Thymus (tissue), 11 donors: ENCODE results near the gene EARS2. TPM values are rescaled to one million over a fixed set of nuclear protein-coding genes. Genes with fewer than 3 reads are reported as not detected.
"Not testable (repeated sequence)": the region's sequence is repeated elsewhere in the genome, so short reads cannot be mapped to it uniquely, and the experiment has no call there.

Source experiments
- DNase-seq, 9 donors: peaks; one replicate each; pipeline ENCODE4 v3.0.0-alpha.2; 2013; ENCODE audit warnings: low spot score in 9 of 9, low read depth in 6 of 9, missing footprints in 1 of 9
- H3K27ac ChIP-seq, 2 donors: one replicate each; pipeline ENCODE4 v1.5.1; 2013; ENCODE audit warnings: control low read depth in 1 of 2, low read depth in 1 of 2, low read length in 1 of 2, mild to moderate bottlenecking in 1 of 2, moderate library complexity in 1 of 2
- H3K27me3 ChIP-seq, 2 donors: one replicate each; pipeline ENCODE4 v1.5.1; 2013; ENCODE audit warnings: low read length in 1 of 2; ENCODE audit not compliant: control insufficient read depth in 2 of 2, insufficient read depth in 1 of 2
- H3K36me3 ChIP-seq, 2 donors: one replicate each; pipeline ENCODE4 v1.5.1; 2013; ENCODE audit warnings: low read length in 1 of 2, mild to moderate bottlenecking in 1 of 2, moderate library complexity in 1 of 2; ENCODE audit not compliant: control insufficient read depth in 2 of 2, insufficient read depth in 2 of 2
- H3K4me1 ChIP-seq, 2 donors: one replicate each; pipeline ENCODE4 v1.5.1; 2013; ENCODE audit warnings: low read length in 2 of 2; ENCODE audit not compliant: control insufficient read depth in 2 of 2, insufficient read depth in 2 of 2
- H3K4me3 ChIP-seq, 2 donors: one replicate each; pipeline ENCODE4 v1.5.1; 2013; ENCODE audit warnings: low read length in 2 of 2, control low read depth in 1 of 2, mild to moderate bottlenecking in 1 of 2
- H3K9me3 ChIP-seq, 2 donors: one replicate each; pipeline ENCODE4 v1.5.1; 2013; ENCODE audit warnings: low read length in 1 of 2, mild to moderate bottlenecking in 1 of 2; ENCODE audit not compliant: control insufficient read depth in 2 of 2, insufficient read depth in 1 of 2
- WGBS: extraction: QIAGEN DNeasy Blood & Tissue Kit; methylation state at CpG from one replicate; pipeline ENCODE4 v1.1.7; 2013; 5-methylcytosine and 5-hydroxymethylcytosine counted together
- polyA plus RNA-seq: library from polyadenylated mRNA; stranded (reverse); fragments of 200-250 nt; gene quantifications from one replicate; pipeline ENCODE4 v1.2.3, GENCODE V29; 2013
- total RNA-seq: library from RNA; stranded (reverse); fragments of 120-200 nt; gene quantifications from one replicate; pipeline ENCODE4 v1.2.4, GENCODE V29; 2013
- donor health status: healthy.

The EARS2 gene
- total and polyA plus RNA-seq, 2 donors, result 11.5 to 20.5 TPM

DNA sequence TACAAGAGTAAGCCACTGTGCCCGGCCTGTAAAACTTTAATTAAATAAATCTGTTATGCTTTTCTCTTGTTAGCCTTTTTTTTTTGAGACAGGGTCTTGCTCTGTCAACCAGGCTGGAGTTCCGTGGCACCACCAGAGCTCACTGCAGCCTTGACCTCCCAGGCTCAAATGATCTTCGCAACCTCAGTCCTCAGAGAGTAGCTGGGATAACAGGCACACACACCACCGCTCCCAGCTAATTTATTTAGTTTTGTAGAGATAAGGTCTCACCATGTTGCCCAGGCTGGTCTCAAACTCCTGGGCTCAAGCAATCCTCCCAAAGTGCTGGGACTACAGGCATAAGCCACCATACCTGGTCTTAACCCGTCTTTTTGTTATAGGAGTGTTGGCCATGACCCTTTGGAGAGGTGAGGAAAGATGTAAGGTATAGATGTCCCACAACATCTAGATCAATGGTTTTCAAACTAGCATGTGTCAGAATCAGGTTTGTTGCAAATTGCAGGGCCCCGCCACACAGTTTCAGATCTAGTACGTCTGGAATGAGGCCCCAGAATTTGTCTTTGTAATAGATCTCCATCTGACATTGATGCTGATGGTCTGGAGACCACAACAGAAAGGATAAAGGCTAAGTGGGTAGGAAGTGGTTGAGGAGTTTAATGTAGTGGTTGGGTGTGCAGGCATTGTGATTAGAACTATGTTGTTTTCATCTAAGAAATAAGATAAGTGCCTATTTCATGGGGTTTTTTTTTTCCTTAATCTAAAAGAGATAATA, 42.6 kb downstream of the EARS2 start:
- 74% methylated on average over 7 of the region's 7 CpGs for WGBS
- Histone ChIP-seq H3K4me1 (peaks cover 0 to 10% of the 10 kb centered on the region in 2 donors), H3K27me3 (no peaks in the 10 kb centered on the region), H3K4me3 (no peak overlapping the region), H3K27ac (no peak overlapping the region), H3K36me3 (peaks cover 0 to 4% of the 10 kb centered on the region in 2 donors), H3K9me3 (no peaks in the 10 kb centered on the region)
- no peak for DNase-seq

DNA sequence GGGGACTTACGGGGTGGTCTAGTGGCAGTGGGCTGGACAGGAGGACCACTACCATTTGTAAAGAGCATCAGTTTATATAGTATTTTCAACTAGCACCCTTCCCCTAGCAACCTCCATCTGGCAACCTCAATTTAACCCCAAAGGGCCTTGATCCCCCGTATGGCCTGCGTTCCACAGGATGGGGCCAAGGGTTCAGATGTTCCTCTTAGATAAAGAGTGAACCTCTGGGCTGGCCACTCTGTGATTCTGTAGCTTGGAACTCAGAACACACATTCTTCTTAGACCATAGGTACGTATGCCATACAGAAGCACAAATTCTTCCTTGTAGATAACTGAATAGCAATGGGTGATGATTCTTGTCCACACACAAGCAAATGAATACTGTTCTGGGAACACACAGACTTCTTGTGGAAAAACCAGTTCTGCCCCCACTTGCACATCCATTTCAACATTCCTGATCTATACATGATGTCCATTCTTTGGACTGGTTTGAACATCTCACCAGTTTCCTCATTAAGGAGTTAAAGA, 44.9 kb downstream of the EARS2 start:
- peaks cover 8 to 18% of the 10 kb centered on the region in 2 donors for H3K4me1 ChIP-seq
- WGBS, result 97% methylated on average over 4 of the region's 4 CpGs
- DNase-seq, result no peak

DNA sequence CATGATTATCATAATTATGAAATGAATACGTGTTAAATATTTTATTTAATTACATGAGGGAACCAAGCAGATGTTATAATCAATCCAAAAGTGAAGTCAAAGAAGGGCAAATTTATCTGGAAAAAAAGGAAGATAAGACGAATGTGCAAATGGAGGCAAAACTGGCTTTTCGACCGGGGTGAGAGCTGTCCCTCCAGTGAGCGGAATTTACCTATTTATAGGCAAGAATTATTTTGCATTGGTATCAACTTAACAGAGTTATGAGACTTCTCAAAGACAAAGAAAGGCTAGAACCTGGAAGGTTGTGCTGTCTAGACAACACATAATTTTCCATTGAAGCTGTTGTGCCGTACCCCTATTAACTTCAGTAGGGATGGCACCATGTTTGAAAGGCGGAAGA, 45.4 kb downstream of the EARS2 start:
- DNase-seq, result no peak
- Histone ChIP-seq H3K36me3 (no peaks in the 10 kb centered on the region), H3K4me1 (peaks cover 8 to 18% of the 10 kb centered on the region in 2 donors), H3K27ac (no peak overlapping the region), H3K4me3 (no peak overlapping the region), H3K9me3 (no peaks in the 10 kb centered on the region), H3K27me3 (no peaks in the 10 kb centered on the region)
- 98% methylated on average over 7 of the region's 7 CpGs for WGBS

More for the DNA sequence above, 44.9 kb downstream of the EARS2 start:
- H3K36me3 ChIP-seq, result no peaks in the 10 kb centered on the region
- H3K27ac ChIP-seq, result no peak overlapping the region
- H3K9me3 ChIP-seq, result no peaks in the 10 kb centered on the region
- no peaks in the 10 kb centered on the region for H3K27me3 ChIP-seq
- H3K4me3 ChIP-seq, result no peak overlapping the region

DNA sequence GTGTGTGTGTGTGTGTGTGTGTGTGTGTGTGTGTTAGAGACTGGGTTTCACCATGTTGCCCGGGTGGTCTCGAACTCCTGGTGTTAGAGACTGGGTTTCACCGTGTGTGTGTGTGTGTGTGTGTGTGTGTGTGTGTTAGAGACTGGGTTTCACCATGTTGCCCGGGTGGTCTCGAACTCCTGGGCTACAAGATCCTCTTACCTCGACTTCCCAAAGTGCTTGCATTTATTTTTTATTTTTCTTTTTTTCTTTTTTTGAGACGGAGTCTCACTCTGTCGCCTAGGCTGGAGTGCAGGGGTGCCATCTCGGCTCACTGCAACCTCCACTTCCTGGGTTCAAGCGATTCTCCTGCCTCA, 46.3 kb downstream of the EARS2 start:
- not testable (repeated sequence) for DNase-seq, H3K27me3 ChIP-seq, H3K9me3 ChIP-seq, H3K36me3 ChIP-seq, H3K27ac ChIP-seq
- H3K4me1 ChIP-seq, result peaks cover 8 to 18% of the 10 kb centered on the region in 2 donors
- peak overlapping the region; percentile 49 to 81 for H3K4me3 ChIP-seq
- 86% methylated on average over 10 of the region's 10 CpGs for WGBS

DNA sequence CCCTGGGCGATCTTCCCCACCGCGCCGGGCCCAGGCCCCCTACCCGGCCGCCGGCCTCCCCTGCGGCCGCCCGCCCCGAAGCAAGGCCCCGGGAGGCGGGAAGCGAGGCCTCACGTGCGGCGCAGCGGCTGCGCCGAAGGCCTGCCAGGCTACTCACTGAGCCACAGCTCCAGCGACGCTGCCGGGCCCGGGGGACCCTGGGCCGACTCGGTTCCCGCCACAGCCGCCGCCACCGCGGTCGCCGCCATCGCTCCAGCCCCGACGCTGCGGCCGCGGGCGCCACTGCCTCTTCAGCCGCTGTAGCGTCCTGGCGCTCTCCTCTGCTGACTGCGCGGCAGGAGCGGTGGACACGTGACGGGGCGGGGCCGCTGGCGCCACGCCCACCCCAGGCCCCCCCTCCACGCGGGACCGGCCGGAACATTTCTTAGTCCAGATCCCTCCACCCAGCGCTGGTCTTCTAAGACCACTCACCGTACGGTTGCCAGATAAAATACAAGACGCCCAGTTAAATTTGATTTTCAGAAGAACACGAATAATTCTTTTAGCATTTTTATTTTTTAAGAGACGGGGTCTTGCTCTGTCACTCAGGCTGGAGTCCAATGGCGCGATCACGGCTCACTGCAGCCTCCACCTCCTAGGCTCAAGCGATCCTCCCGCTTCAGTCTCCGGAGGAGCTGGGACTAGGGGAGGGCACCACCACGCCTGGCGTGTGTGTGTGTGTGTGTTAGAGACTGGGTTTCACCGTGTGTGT, 46.8 kb downstream of the EARS2 start, which contains the start of gene GGA2:
Gene GGA2, minus strand, starts transcription at position 331 of the 751 bp plus-strand sequence. Its CDS starts 83 bp downstream, at position 248.
- 2% methylated on average over 71 of the region's 71 CpGs for WGBS
- H3K27ac ChIP-seq, result peak within 1 kb of the TSS; percentile 23 to 89
- H3K4me1 ChIP-seq, result peaks cover 8 to 18% of the 10 kb centered on the region in 2 donors
- H3K4me3 ChIP-seq, result peak within 1 kb of the TSS; percentile 56 to 81
- H3K27me3 ChIP-seq, result no peaks in the 10 kb centered on the region
- DNase-seq, result peak; percentile 42 to 86 (median 65)
- H3K36me3 ChIP-seq, result no peaks in the 10 kb centered on the region
- H3K9me3 ChIP-seq, result no peaks in the 10 kb centered on the region

DNA sequence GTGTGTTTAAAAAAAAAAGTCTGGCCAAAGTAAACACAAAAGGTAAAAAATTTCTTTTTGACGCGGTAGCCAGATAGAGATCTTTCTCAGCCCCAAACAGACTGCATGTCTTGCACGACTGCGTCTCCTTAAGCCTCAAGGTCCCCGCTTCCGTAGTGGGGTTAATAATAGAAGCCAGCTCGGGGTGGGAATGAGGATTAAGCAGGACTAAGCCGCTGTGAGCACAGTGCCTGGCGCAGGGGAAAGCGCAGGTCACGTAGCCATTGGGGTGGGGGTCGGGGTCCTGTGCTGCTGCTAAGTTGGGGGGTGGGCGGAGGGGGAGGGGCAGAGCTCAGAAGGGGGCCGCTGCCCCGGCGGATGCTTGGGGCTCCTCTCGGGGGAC, 47.4 kb downstream of the EARS2 start:
- WGBS, result under 1% methylated on average over 17 of the region's 17 CpGs
- H3K36me3 ChIP-seq, result no peaks in the 10 kb centered on the region
- H3K27me3 ChIP-seq, result no peaks in the 10 kb centered on the region
- H3K4me3 ChIP-seq, result peak overlapping the region; percentile 56 to 81
- H3K9me3 ChIP-seq, result no peaks in the 10 kb centered on the region
- peak overlapping the region; percentile 18 to 89 for H3K27ac ChIP-seq
- peak in 5 of 9 donors; percentile 26 to 65 (median 34) for DNase-seq
- H3K4me1 ChIP-seq, result peaks cover 8 to 22% of the 10 kb centered on the region in 2 donors

DNA sequence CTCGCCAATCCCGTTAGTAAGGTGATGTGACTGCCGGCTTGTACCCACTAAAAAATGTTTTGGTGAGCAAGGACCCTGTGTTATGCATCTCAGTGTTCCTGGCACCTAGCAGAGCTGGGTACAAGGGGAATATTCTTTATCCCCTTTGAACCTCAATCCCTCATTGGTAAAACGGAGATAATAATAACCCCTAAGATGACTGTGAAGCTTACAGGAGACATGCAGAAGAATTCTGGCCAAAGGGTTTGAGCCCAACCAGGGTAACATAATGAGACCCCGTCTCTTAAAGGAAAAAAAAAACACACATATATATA, 47.8 kb downstream of the EARS2 start:
- Histone ChIP-seq H3K27me3 (no peaks in the 10 kb centered on the region), H3K4me3 (peak overlapping the region; percentile 56 to 81), H3K4me1 (peaks cover 8 to 20% of the 10 kb centered on the region in 2 donors), H3K36me3 (no peaks in the 10 kb centered on the region), H3K27ac (peak overlapping the region; percentile 8 to 23), H3K9me3 (no peaks in the 10 kb centered on the region)
- DNase-seq, result no peak
- 13% methylated on average over 5 of the region's 5 CpGs for WGBS

DNA sequence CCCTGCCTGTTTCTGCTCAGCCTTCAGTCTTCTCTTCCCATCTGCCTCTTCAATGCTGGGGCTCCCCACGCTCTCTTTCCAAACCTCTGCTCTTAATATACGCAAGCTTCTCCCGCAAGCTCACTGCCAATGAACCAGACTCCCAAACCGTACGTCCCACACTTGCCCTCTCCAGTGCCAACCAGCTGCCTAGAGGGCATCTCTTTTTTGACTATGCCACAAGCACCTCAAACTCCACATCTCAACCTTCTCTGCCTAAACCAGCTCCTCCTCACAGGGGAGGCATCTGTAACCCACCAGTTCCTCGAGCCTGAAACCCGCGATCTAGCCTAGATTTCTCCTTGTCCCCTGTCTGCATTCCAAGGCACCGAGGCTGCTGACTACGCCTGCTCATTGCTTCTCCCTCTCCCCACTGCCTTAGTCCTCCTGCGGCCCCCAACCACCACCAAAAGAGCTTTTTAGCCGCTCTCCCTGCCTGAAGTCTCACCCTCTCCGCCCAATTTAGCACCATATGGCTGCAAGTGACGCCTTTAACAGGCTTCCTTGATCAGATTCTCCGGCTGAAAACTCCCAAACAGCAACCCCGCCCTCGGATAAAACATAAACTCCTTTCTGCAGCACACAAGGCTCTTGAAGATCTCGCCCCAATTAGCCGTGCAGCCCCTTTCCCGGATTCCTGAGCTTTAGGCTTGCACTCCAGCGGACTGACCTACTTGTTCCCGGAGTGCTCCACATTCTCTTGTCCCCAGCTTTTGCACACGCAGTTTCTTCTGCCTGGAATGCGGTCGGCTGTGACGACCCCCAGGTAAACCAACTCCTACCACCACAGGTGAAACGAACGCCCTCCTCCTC, 48.3 kb downstream of the EARS2 start:
- Histone ChIP-seq H3K27me3 (no peaks in the 10 kb centered on the region), H3K4me3 (peak overlapping the region; percentile 56 to 81), H3K27ac (peak overlapping the region; percentile 23 to 61), H3K4me1 (peaks cover 11 to 19% of the 10 kb centered on the region in 2 donors), H3K36me3 (no peaks in the 10 kb centered on the region), H3K9me3 (no peaks in the 10 kb centered on the region)
- peak in 1 of 9 donors; percentile 12 for DNase-seq
- WGBS, result 62% methylated on average over 28 of the region's 28 CpGs
